HepG2 (cell line): ENCODE measurements around the gene ABHD2. TPM values are rescaled to one million over a fixed set of nuclear protein-coding genes. Genes with fewer than 3 reads are reported as not detected.

ENCODE experiments used
- BCL6 ChIP-seq: IDR thresholded peaks from 2 replicates; pipeline ENCODE4 v1.6.1; 2016; ENCODE audit warnings: missing genetic modification reagents, missing compliant biosample characterization
- GATA4 ChIP-seq: sonication (generic); IDR thresholded peaks from 2 replicates; pipeline ENCODE4 v1.6.1; 2016; ENCODE audit warnings: antibody characterized with exemption, low read depth, borderline replicate concordance
- GATAD2A ChIP-seq: IDR thresholded peaks from 2 replicates; pipeline ENCODE4 v1.6.1; 2016
- GTF2F1 ChIP-seq: fragments of 150-350 bp; IDR thresholded peaks from 2 replicates; pipeline ENCODE4 v1.6.1; 2014; ENCODE audit warnings: low read length
- HNF1B ChIP-seq: sonication (generic); formaldehyde crosslinking; IDR thresholded peaks from 2 replicates; pipeline ENCODE4 v1.5.1; 2020; ENCODE audit warnings: mild to moderate bottlenecking, moderate library complexity, missing genetic modification reagents
- MIXL1 ChIP-seq: IDR thresholded peaks from 2 replicates; pipeline ENCODE4 v1.6.1; 2016
- NR2F2 ChIP-seq: IDR thresholded peaks from 2 replicates; pipeline ENCODE4 v1.6.1; 2012; ENCODE audit warnings: low read depth, inconsistent platforms, borderline replicate concordance
- POLR2G ChIP-seq: fragments of 200-400 bp; formaldehyde crosslinking; IDR thresholded peaks from 2 replicates; pipeline ENCODE4 v1.6.1; 2018; ENCODE audit warnings: mild to moderate bottlenecking, low read depth, low read length, moderate library complexity
- SALL1 ChIP-seq: sonication (generic); formaldehyde crosslinking; IDR thresholded peaks from 2 replicates; pipeline ENCODE4 v1.8.0; 2022; ENCODE audit warnings: mild to moderate bottlenecking, missing genetic modification reagents
- SKI ChIP-seq: fragments of 450-650 bp; IDR thresholded peaks from one replicate; pipeline ENCODE4 v1.6.1; 2018; ENCODE audit warnings: mild to moderate bottlenecking; ENCODE audit not compliant: partially characterized antibody
- SOX6 ChIP-seq, 2 experiments: fragments of 450-650 bp in 1 of 2; sonication (generic) in 1 of 2; formaldehyde crosslinking in 1 of 2; IDR thresholded peaks; 2 replicates each; pipeline versions ENCODE4 v1.4.0 to v1.6.1; 2017 to 2020; ENCODE audit warnings: antibody characterized with exemption in 1 of 2, mild to moderate bottlenecking in 1 of 2, missing genetic modification reagents in 1 of 2
- ZFP36L1 ChIP-seq: sonication (generic); formaldehyde crosslinking; IDR thresholded peaks from 2 replicates; pipeline ENCODE4 v1.8.0; 2022; ENCODE audit warnings: mild to moderate bottlenecking, missing genetic modification reagents, moderate library complexity
- ZMYM4 ChIP-seq: sonication (generic); formaldehyde crosslinking; IDR thresholded peaks from 2 replicates; pipeline ENCODE4 v1.8.1; 2023; ENCODE audit warnings: mild to moderate bottlenecking, missing genetic modification reagents
- ZNF264 ChIP-seq: sonication (generic); formaldehyde crosslinking; IDR thresholded peaks from 2 replicates; pipeline ENCODE4 v1.4.0; 2020; ENCODE audit warnings: missing genetic modification reagents
- ZNF446 ChIP-seq: sonication (generic); formaldehyde crosslinking; IDR thresholded peaks from 2 replicates; pipeline ENCODE4 v1.5.0; 2020; ENCODE audit warnings: mild to moderate bottlenecking, missing genetic modification reagents
- ZNF556 ChIP-seq: sonication (generic); formaldehyde crosslinking; IDR thresholded peaks from 2 replicates; pipeline ENCODE4 v1.4.0; 2020; ENCODE audit warnings: mild to moderate bottlenecking, missing genetic modification reagents, borderline replicate concordance
- ZNF691 ChIP-seq: sonication (generic); formaldehyde crosslinking; IDR thresholded peaks from 2 replicates; pipeline ENCODE4 v1.4.0; 2020; ENCODE audit warnings: missing genetic modification reagents, low read depth, mild to moderate bottlenecking, borderline replicate concordance
- ZSCAN31 ChIP-seq: sonication (generic); formaldehyde crosslinking; IDR thresholded peaks from 2 replicates; pipeline ENCODE4 v1.5.0; 2020; ENCODE audit warnings: low read depth, mild to moderate bottlenecking, missing genetic modification reagents
- polyA plus RNA-seq, 8 experiments: library from polyadenylated mRNA; depleted of rRNA in 3 of 8; stranded (reverse) in 7 of 8; unstranded in 1 of 8; fragments of >200 nt; fragmentation: Illumina TruSeq in 4 of 8; extraction: Trizol in 4 of 8; gene quantifications; 2 replicates each; pipeline versions ENCODE4 v1.2.1 to v1.2.3, GENCODE V29; 2011 to 2016; ENCODE audit warnings: low read depth in 4 of 8, missing spikeins in 1 of 8, mixed read lengths in 1 of 8; ENCODE audit not compliant: insufficient read depth in 1 of 8
- total RNA-seq, 5 experiments: library from RNA; depleted of rRNA; stranded (reverse); fragments of >200 nt; fragmentation: Illumina TruSeq; extraction: Trizol; gene quantifications; 2 replicates each; pipeline ENCODE4 v1.2.3, GENCODE V29; 2016; ENCODE audit warnings: low read depth in 1 of 5
- TF ChIP-seq, protein P1 (sequence below): IDR thresholded peaks from 2 replicates; pipeline ENCODE4 v1.6.1; 2016; ENCODE audit warnings: mild to moderate bottlenecking
- TF ChIP-seq, protein P2 (sequence below): sonication (generic); formaldehyde crosslinking; IDR thresholded peaks from 2 replicates; pipeline ENCODE4 v1.4.0; 2020; ENCODE audit warnings: missing genetic modification reagents
- TF ChIP-seq, protein P3 (sequence below): sonication (generic); formaldehyde crosslinking; IDR thresholded peaks from 2 replicates; pipeline ENCODE4 v1.5.0; 2020; ENCODE audit warnings: mild to moderate bottlenecking, missing genetic modification reagents

ABHD2 gene
- total and polyA plus RNA-seq, 2 of the 13 experiments (the other 11 are each of a cell fraction or from before 2014, with no cell fraction given) = 14.8 to 22.4 TPM

DNA sequence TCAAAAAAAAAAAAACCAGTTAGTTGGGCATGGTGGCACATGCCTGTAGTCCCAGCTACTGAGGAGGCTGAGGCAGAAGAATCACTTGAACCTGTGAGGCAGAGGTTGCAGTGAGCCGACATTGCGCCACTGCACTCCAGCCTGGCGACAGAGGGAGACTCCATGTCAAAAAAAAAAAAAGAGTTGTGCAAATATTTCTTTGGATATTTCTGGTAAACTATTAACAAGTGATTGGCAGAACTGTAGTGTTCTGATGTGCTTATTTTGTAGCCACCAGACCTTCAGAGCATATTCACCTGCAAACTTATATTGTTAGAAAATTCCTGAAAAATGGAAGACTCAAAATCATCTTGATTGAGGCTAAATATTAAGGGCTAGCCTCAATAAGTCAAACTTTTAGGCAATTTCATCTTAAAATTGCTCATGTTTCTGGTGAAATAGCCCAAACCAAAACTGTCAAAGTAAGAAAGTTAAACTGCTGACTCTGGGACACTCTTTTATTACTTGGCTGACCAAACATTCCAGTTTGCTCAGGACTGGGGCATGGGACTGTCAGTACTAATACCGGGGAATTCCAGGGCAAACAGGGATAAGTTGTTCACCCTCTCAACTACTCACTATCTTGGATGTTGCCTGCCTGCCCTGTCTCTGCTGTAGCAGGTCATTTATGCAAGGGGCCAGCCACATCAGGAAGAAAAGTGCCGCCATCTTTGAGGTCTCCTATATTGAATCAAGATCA is 37.0 kb downstream of the ABHD2 start (continued):
- TF ChIP-seq, protein P1, sequence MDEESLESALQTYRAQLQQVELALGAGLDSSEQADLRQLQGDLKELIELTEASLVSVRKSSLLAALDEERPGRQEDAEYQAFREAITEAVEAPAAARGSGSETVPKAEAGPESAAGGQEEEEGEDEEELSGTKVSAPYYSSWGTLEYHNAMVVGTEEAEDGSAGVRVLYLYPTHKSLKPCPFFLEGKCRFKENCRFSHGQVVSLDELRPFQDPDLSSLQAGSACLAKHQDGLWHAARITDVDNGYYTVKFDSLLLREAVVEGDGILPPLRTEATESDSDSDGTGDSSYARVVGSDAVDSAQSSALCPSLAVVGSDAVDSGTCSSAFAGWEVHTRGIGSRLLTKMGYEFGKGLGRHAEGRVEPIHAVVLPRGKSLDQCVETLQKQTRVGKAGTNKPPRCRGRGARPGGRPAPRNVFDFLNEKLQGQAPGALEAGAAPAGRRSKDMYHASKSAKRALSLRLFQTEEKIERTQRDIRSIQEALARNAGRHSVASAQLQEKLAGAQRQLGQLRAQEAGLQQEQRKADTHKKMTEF (CRISPR knock-in tag) = peak; percentile 50; the same call in 1 of the 2 replicates
- TF ChIP-seq SALL1 (peak; percentile 81), ZNF691 (CRISPR knock-in tag) (no peak), GATAD2A (CRISPR knock-in tag) (peak; percentile 38; the same call in 1 of the 2 replicates), POLR2G (peak; percentile 30; the same call in 1 of the 2 replicates), MIXL1 (CRISPR knock-in tag) (0 out of 2 replicates have a peak, but pooled peaks have one; percentile 36), ZMYM4 (CRISPR knock-in tag) (peak; percentile 49; the same call in 1 of the 2 replicates), SOX6 (IDR thresholded peaks at IDR 0.05) (no peak), SOX6 (CRISPR knock-in tag; IDR thresholded peaks at IDR 0.05) (peak; percentile 58), ZNF556 (CRISPR knock-in tag) (0 out of 2 replicates have a peak, but pooled peaks have one; percentile 14), ZSCAN31 (CRISPR knock-in tag) (peak; percentile 51), HNF1B (CRISPR knock-in tag) (peak; percentile 10; the same call in 1 of the 2 replicates), ZNF446 (CRISPR knock-in tag) (no peak), GATA4 (0 out of 2 replicates have a peak, but pooled peaks have one; percentile 36), GTF2F1 (no peak), BCL6 (peak; percentile 21; the same call in 1 of the 2 replicates), ZNF264 (CRISPR knock-in tag) (peak; percentile 78; the same call in 1 of the 2 replicates), ZFP36L1 (CRISPR knock-in tag) (peak; percentile 62; the same call in 1 of the 2 replicates), NR2F2 (0 out of 2 replicates have a peak, but pooled peaks have one; percentile 41), SKI (no peak)
- TF ChIP-seq, protein P2, sequence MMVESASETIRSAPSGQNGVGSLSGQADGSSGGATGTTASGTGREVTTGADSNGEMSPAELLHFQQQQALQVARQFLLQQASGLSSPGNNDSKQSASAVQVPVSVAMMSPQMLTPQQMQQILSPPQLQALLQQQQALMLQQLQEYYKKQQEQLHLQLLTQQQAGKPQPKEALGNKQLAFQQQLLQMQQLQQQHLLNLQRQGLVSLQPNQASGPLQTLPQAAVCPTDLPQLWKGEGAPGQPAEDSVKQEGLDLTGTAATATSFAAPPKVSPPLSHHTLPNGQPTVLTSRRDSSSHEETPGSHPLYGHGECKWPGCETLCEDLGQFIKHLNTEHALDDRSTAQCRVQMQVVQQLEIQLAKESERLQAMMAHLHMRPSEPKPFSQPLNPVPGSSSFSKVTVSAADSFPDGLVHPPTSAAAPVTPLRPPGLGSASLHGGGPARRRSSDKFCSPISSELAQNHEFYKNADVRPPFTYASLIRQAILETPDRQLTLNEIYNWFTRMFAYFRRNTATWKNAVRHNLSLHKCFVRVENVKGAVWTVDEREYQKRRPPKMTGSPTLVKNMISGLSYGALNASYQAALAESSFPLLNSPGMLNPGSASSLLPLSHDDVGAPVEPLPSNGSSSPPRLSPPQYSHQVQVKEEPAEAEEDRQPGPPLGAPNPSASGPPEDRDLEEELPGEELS = peak; percentile 47; the same call in 1 of the 2 replicates
- TF ChIP-seq, protein P3, sequence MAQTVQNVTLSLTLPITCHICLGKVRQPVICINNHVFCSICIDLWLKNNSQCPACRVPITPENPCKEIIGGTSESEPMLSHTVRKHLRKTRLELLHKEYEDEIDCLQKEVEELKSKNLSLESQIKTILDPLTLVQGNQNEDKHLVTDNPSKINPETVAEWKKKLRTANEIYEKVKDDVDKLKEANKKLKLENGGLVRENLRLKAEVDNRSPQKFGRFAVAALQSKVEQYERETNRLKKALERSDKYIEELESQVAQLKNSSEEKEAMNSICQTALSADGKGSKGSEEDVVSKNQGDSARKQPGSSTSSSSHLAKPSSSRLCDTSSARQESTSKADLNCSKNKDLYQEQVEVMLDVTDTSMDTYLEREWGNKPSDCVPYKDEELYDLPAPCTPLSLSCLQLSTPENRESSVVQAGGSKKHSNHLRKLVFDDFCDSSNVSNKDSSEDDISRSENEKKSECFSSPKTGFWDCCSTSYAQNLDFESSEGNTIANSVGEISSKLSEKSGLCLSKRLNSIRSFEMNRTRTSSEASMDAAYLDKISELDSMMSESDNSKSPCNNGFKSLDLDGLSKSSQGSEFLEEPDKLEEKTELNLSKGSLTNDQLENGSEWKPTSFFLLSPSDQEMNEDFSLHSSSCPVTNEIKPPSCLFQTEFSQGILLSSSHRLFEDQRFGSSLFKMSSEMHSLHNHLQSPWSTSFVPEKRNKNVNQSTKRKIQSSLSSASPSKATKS (CRISPR knock-in tag) = no peak
